Sigmoid colon (tissue), 3 donors: ENCODE measurements around the gene TNS1.

Source experiments
- POLR2A ChIP-seq, 2 donors: fragments of 450-650 bp; IDR thresholded peaks; one replicate each; pipeline ENCODE4 v1.6.1; 2016; ENCODE audit warnings: antibody characterized with exemption in 2 of 2, mild to moderate bottlenecking in 2 of 2, moderate library complexity in 2 of 2
- TF ChIP-seq, protein P1 (sequence below), 4 experiments: fragments of 450-650 bp in 3 of 4; fragments of 200-600 bp in 1 of 4; IDR thresholded peaks; one replicate each; pipeline ENCODE4 v1.5.1; 2016 to 2019; ENCODE audit warnings: antibody characterized with exemption in 4 of 4, mild to moderate bottlenecking in 3 of 4, moderate library complexity in 2 of 4

DNA sequence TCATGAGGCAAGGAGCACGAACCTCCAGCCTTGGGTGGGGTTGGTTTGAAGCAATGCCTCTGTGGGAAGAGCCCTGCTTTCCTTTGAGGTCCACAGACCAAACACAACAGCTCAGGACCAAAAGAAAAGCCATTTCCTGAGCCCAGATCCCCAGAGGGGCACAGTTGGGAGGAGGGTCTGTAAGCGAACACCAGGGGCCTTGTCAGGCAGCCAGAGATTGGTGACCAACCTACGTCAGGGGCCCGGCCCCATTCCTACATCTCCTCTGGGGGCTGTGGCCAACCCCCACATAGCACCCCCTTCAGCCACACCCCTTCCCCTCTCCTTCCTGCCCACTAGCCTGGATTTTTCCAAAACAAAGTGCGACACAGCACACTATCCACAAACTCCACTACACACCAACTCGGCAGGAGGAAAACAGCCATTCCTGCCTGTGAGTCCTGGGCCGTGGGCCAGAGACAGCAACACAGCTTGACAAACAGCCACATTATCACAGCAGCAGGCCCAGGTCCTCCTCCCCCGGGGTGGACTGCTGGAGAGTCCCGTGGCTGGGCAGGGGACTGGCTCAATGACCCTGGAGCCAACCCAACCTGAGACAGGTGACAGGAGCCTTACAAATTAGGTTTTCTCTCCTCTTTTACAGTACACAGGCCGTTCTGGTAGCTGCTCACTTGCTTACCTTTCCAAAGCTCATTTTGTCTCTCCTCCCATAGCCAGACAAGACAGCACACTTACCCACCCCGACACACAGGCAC, 98.8 kb downstream of the TNS1 start:
- TF ChIP-seq, protein P1, sequence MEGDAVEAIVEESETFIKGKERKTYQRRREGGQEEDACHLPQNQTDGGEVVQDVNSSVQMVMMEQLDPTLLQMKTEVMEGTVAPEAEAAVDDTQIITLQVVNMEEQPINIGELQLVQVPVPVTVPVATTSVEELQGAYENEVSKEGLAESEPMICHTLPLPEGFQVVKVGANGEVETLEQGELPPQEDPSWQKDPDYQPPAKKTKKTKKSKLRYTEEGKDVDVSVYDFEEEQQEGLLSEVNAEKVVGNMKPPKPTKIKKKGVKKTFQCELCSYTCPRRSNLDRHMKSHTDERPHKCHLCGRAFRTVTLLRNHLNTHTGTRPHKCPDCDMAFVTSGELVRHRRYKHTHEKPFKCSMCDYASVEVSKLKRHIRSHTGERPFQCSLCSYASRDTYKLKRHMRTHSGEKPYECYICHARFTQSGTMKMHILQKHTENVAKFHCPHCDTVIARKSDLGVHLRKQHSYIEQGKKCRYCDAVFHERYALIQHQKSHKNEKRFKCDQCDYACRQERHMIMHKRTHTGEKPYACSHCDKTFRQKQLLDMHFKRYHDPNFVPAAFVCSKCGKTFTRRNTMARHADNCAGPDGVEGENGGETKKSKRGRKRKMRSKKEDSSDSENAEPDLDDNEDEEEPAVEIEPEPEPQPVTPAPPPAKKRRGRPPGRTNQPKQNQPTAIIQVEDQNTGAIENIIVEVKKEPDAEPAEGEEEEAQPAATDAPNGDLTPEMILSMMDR (IDR thresholded peaks at IDR 0.05), result no peak
- TF ChIP-seq POLR2A (IDR thresholded peaks at IDR 0.05), result no peak
